Loucy (cell line): ENCODE results near the gene NKX2-3.

Experiments
- EZH2phosphoT487 ChIP-seq: fragments of 200-600 bp; IDR thresholded peaks from 2 replicates; pipeline ENCODE4 v1.6.1; 2018; ENCODE audit warnings: antibody characterized with exemption, mild to moderate bottlenecking, moderate library complexity, borderline replicate concordance
- TF ChIP-seq, protein P1 (sequence below): fragments of 200-600 bp; sonication (generic); conservative IDR thresholded peaks from 2 replicates; pipeline ENCODE4 v1.5.1; 2014; ENCODE audit warnings: mild to moderate bottlenecking, antibody characterized with exemption, low read length

DNA sequence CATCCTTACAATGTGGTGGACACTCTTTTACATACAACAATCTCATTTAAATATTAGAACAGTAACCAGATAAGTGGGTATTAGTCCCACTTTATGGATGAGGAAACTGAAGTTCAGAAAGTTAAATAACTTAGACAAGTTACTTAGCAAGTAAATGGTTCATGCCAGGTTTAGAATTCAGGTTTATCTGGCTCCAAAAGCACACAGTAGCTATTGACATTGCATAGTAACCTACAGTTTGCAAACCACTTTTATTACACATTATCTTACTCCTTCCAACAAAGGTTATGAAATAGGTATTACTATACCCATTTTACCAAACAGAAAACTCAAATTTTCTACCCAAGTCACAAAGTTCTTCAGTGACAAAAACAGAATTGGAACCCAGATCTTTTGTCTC is 19.7 kb upstream of the NKX2-3 start:
- TF ChIP-seq, protein P1, sequence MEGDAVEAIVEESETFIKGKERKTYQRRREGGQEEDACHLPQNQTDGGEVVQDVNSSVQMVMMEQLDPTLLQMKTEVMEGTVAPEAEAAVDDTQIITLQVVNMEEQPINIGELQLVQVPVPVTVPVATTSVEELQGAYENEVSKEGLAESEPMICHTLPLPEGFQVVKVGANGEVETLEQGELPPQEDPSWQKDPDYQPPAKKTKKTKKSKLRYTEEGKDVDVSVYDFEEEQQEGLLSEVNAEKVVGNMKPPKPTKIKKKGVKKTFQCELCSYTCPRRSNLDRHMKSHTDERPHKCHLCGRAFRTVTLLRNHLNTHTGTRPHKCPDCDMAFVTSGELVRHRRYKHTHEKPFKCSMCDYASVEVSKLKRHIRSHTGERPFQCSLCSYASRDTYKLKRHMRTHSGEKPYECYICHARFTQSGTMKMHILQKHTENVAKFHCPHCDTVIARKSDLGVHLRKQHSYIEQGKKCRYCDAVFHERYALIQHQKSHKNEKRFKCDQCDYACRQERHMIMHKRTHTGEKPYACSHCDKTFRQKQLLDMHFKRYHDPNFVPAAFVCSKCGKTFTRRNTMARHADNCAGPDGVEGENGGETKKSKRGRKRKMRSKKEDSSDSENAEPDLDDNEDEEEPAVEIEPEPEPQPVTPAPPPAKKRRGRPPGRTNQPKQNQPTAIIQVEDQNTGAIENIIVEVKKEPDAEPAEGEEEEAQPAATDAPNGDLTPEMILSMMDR = no peak
- TF ChIP-seq EZH2phosphoT487 = no peak
